H1 (cell line): ENCODE results near the gene RXFP4. TPM values are rescaled to one million over a fixed set of nuclear protein-coding genes. Genes with fewer than 3 reads are reported as not detected.
A peak's percentile ranks its signal among the peaks of the same experiment; 100 is the strongest.

Experiments used
- CTCF ChIA-PET: fragments of 300-600 bp; sonication (Branson Sonifier 250); formaldehyde crosslinking; loops from one replicate; lab custom pipeline; 2021; ENCODE audit not compliant: partially characterized antibody; lab: Charles Lee
- POLR2A ChIA-PET: fragments of 300-600 bp; sonication (Branson Sonifier 250); formaldehyde crosslinking; loops from one replicate; lab custom pipeline; 2021; ENCODE audit warnings: inconsistent platforms; ENCODE audit not compliant: partially characterized antibody; lab: Charles Lee
- DNase-seq, 2 experiments: peaks; one replicate each; pipeline versions ENCODE4 v3.0.0 to v3.0.0-alpha.2; 2010 to 2022; ENCODE audit warnings: low spot score in 2 of 2, low read depth in 1 of 2, mixed read lengths in 1 of 2
- FAIRE-seq: peaks from 2 replicates; lab custom pipeline; 2011; peaks lifted over from hg19 to GRCh38; lab: Jason Lieb, UNC
- H2AFZ ChIP-seq: 2 replicates; pipeline ENCODE4 v1.8.1; 2012; ENCODE audit warnings: low read length, inconsistent platforms
- H2AK5ac ChIP-seq: 2 replicates; pipeline ENCODE4 v1.6.1; 2013; ENCODE audit warnings: low read depth, low read length
- H2BK120ac ChIP-seq: replicated peaks from 2 replicates; pipeline ENCODE3; 2013; ENCODE audit warnings: low read depth, low read length, inconsistent platforms
- H2BK12ac ChIP-seq: 2 replicates; pipeline ENCODE4 v1.6.1; 2013; ENCODE audit warnings: low read depth, low read length
- H2BK15ac ChIP-seq: 2 replicates; pipeline ENCODE4 v1.6.1; 2013; ENCODE audit warnings: low read length
- H2BK20ac ChIP-seq: 2 replicates; pipeline ENCODE4 v1.6.1; 2013; ENCODE audit warnings: low read length
- H2BK5ac ChIP-seq: 2 replicates; pipeline ENCODE4 v1.6.1; 2013; ENCODE audit warnings: low read depth, low read length
- H3K14ac ChIP-seq: 2 replicates; pipeline ENCODE4 v1.6.1; 2013; ENCODE audit warnings: inconsistent platforms; ENCODE audit not compliant: insufficient read length
- H3K18ac ChIP-seq: 2 replicates; pipeline ENCODE4 v1.6.1; 2013; ENCODE audit warnings: low read length; ENCODE audit errors: extremely low read depth
- H3K23ac ChIP-seq: 2 replicates; pipeline ENCODE4 v1.6.1; 2013; ENCODE audit warnings: inconsistent platforms; ENCODE audit not compliant: insufficient read length
- H3K23me2 ChIP-seq: 2 replicates; pipeline ENCODE4 v1.6.1; 2013; ENCODE audit warnings: low read depth, low read length
- H3K27ac ChIP-seq: 2 replicates; pipeline ENCODE4 v1.6.1; 2011; ENCODE audit warnings: low read depth, low read length, inconsistent platforms
- H3K27me3 ChIP-seq, 4 experiments: replicated peaks in 1 of 4; 1 replicate in 1 of 4; 2 replicates in 3 of 4; pipeline versions ENCODE4 v1.6.1 to v1.8.1; 2011 to 2013; ENCODE audit warnings: low read length in 3 of 4, mild to moderate bottlenecking in 3 of 4, inconsistent platforms in 2 of 4, mixed read lengths in 2 of 4, moderate library complexity in 1 of 4; ENCODE audit not compliant: control insufficient read depth in 3 of 4, insufficient read depth in 3 of 4; ENCODE audit errors: extremely low read depth in 1 of 4
- H3K36me3 ChIP-seq, 4 experiments: 2 replicates each; pipeline versions ENCODE4 v1.6.1 to v1.8.1; 2011 to 2013; ENCODE audit warnings: mild to moderate bottlenecking in 4 of 4, low read length in 3 of 4, moderate library complexity in 2 of 4, control low read depth in 1 of 4, inconsistent platforms in 1 of 4; ENCODE audit not compliant: insufficient read depth in 4 of 4, control insufficient read depth in 2 of 4
- H3K4ac ChIP-seq: replicated peaks from 2 replicates; pipeline ENCODE3; 2013; ENCODE audit warnings: low read length, low read depth, mixed read lengths, inconsistent platforms; ENCODE audit not compliant: insufficient read length
- H3K4me1 ChIP-seq, 4 experiments: replicated peaks in 1 of 4; 1 replicate in 1 of 4; 2 replicates in 3 of 4; pipeline versions ENCODE4 v1.6.1 to v1.8.1; 2011 to 2013; ENCODE audit warnings: low read length in 3 of 4, inconsistent platforms in 2 of 4, mixed read lengths in 1 of 4; ENCODE audit not compliant: insufficient read depth in 4 of 4, control insufficient read depth in 3 of 4
- H3K4me2 ChIP-seq, 2 experiments: 2 replicates each; pipeline versions ENCODE4 v1.6.1 to v1.8.1; 2011 to 2013; ENCODE audit warnings: low read depth in 2 of 2, low read length in 2 of 2, control low read depth in 1 of 2, inconsistent platforms in 1 of 2, mild to moderate bottlenecking in 1 of 2; ENCODE audit not compliant: insufficient read depth in 1 of 2
- H3K4me3 ChIP-seq, 4 experiments: fragments of 200-600, 300-600 bp in 1 of 4; sonication (generic), shearing (Covaris generic), sonication (Bioruptor Twin) in 1 of 4; 2 replicates each; pipeline versions ENCODE4 v1.5.1 to v1.8.1; 2011 to 2016; ENCODE audit warnings: low read length in 4 of 4, low read depth in 3 of 4, control low read depth in 2 of 4, inconsistent platforms in 2 of 4, mild to moderate bottlenecking in 2 of 4, mixed read lengths in 1 of 4, moderate library complexity in 1 of 4; ENCODE audit not compliant: insufficient read depth in 2 of 4; ENCODE audit errors: extremely low read depth in 1 of 4
- H3K56ac ChIP-seq: replicated peaks from 2 replicates; pipeline ENCODE3; 2013; ENCODE audit warnings: low read depth, mild to moderate bottlenecking, mixed read lengths, low read length, inconsistent platforms; ENCODE audit not compliant: insufficient read length
- H3K79me1 ChIP-seq: 2 replicates; pipeline ENCODE4 v1.6.1; 2013; ENCODE audit warnings: low read depth, low read length, control low read depth
- H3K79me2 ChIP-seq, 2 experiments: 2 replicates each; pipeline versions ENCODE4 v1.6.1 to v1.8.1; 2012 to 2013; ENCODE audit warnings: low read length in 2 of 2, mild to moderate bottlenecking in 2 of 2, inconsistent platforms in 1 of 2; ENCODE audit not compliant: insufficient read depth in 2 of 2, control insufficient read depth in 1 of 2
- H3K9ac ChIP-seq, 4 experiments: replicated peaks in 1 of 4; 1 replicate in 1 of 4; 2 replicates in 3 of 4; pipeline versions ENCODE4 v1.6.1 to v1.8.1; 2011 to 2013; ENCODE audit warnings: low read depth in 3 of 4, low read length in 3 of 4, control low read depth in 2 of 4, mild to moderate bottlenecking in 2 of 4, moderate library complexity in 2 of 4, inconsistent platforms in 1 of 4; ENCODE audit errors: extremely low read depth in 1 of 4
- H3K9me3 ChIP-seq, 2 experiments: 2 replicates each; pipeline versions ENCODE4 v1.6.1 to v1.8.1; 2012 to 2013; ENCODE audit warnings: mild to moderate bottlenecking in 2 of 2, moderate library complexity in 2 of 2, control low read depth in 1 of 2, inconsistent platforms in 1 of 2, low read depth in 1 of 2, low read length in 1 of 2, mixed read lengths in 1 of 2; ENCODE audit not compliant: insufficient read depth in 2 of 2
- H4K20me1 ChIP-seq, 2 experiments: replicated peaks in 1 of 2; 2 replicates each; pipeline versions ENCODE3 to v1.8.1; 2011 to 2013; ENCODE audit warnings: inconsistent platforms in 2 of 2, low read length in 2 of 2, mild to moderate bottlenecking in 1 of 2; ENCODE audit not compliant: insufficient read depth in 2 of 2, control insufficient read depth in 1 of 2
- H4K5ac ChIP-seq: 2 replicates; pipeline ENCODE4 v1.6.1; 2013; ENCODE audit warnings: low read length, low read depth, mixed read lengths, inconsistent platforms; ENCODE audit not compliant: insufficient read length
- H4K8ac ChIP-seq: 2 replicates; pipeline ENCODE4 v1.8.0; 2013; ENCODE audit warnings: mild to moderate bottlenecking, moderate library complexity, low read length, inconsistent platforms; ENCODE audit not compliant: insufficient read depth; ENCODE audit errors: extremely low read depth
- H4K91ac ChIP-seq: replicated peaks from 2 replicates; pipeline ENCODE3; 2013; ENCODE audit warnings: low read length, mixed read lengths, inconsistent platforms; ENCODE audit not compliant: insufficient read length
- BRCA1 ChIP-seq: IDR thresholded peaks from 2 replicates; pipeline ENCODE4 v1.6.1; 2012; ENCODE audit warnings: low read depth, low read length, improper control_type of control experiment
- CHD2 ChIP-seq: IDR thresholded peaks from 2 replicates; pipeline ENCODE4 v1.6.1; 2012; ENCODE audit warnings: low read length, improper control_type of control experiment
- POLR2A ChIP-seq, 2 experiments: IDR thresholded peaks; 1 replicate in 1 of 2; 2 replicates in 1 of 2; pipeline ENCODE4 v1.6.1; 2011; ENCODE audit warnings: low read depth in 2 of 2, low read length in 2 of 2, mild to moderate bottlenecking in 2 of 2; ENCODE audit errors: control extremely low read depth in 1 of 2
- POLR2AphosphoS5 ChIP-seq: IDR thresholded peaks from 2 replicates; pipeline ENCODE4 v1.6.1; 2011; ENCODE audit warnings: low read depth, low read length
- RBBP5 ChIP-seq: IDR thresholded peaks from 2 replicates; pipeline ENCODE4 v1.7.1; 2012; ENCODE audit warnings: low read depth, mild to moderate bottlenecking, inconsistent platforms, low read length, moderate library complexity, borderline replicate concordance
- SIRT6 ChIP-seq: IDR thresholded peaks from one replicate; pipeline ENCODE4 v1.7.1; 2012; ENCODE audit warnings: low read length, inconsistent platforms
- SP1 ChIP-seq: IDR thresholded peaks from 2 replicates; pipeline ENCODE4 v1.6.1; 2011; ENCODE audit warnings: low read depth, low read length
- SUZ12 ChIP-seq: fragments of 200-600 bp; sonication (generic); IDR thresholded peaks from 2 replicates; pipeline ENCODE4 v1.6.1; 2012; ENCODE audit warnings: mild to moderate bottlenecking, inconsistent platforms, low read length, moderate library complexity, mixed read lengths
- TAF1 ChIP-seq: IDR thresholded peaks from 2 replicates; pipeline ENCODE4 v1.6.1; 2011; ENCODE audit warnings: mild to moderate bottlenecking, low read depth, low read length
- WGBS, 2 experiments: shearing (Covaris generic) in 1 of 2; methylation state at CpG; one replicate each; pipeline versions ENCODE4 v1.1.6 to v1.1.7; 2013 to 2015; ENCODE audit warnings: low lambda C conversion rate in 2 of 2, mixed read lengths in 2 of 2, inconsistent platforms in 1 of 2, low coverage in 1 of 2, missing lambda C conversion rate in 1 of 2; ENCODE audit not compliant: insufficient replicate concordance in 2 of 2, insufficient coverage in 1 of 2, insufficient read length in 1 of 2; ENCODE audit errors: extremely low coverage in 1 of 2, missing lambda C conversion rate in 1 of 2; 5-methylcytosine and 5-hydroxymethylcytosine counted together
- polyA plus RNA-seq, 7 experiments: library from polyadenylated mRNA; depleted of rRNA in 3 of 7; stranded (reverse) in 5 of 7; unstranded in 2 of 7; fragments of >200 nt in 5 of 7; fragments of 200-250 nt in 2 of 7; gene quantifications; 1 replicate in 5 of 7; 2 replicates in 1 of 7; 4 replicates in 1 of 7; pipeline versions ENCODE4 v1.2.1 to v1.2.3, GENCODE V29; 2011 to 2013; ENCODE audit warnings: missing spikeins in 2 of 7, mixed read lengths in 2 of 7
- total RNA-seq: library from RNA; stranded (reverse); fragmentation: NEBNext Ultra II Directional; extraction: Animal tissue kit (Norgen Biotek cat#: 25700); gene quantifications from 2 replicates; pipeline ENCODE4 v1.2.1, GENCODE V29; 2021
- TF ChIP-seq, protein P1 (sequence below): IDR thresholded peaks from 2 replicates; pipeline ENCODE4 v1.6.1; 2011; ENCODE audit warnings: low read length, improper control_type of control experiment

Gene RXFP4
- total and polyA plus RNA-seq, 2 of the 8 experiments (the other 6 are each of a cell fraction or from before 2014, with no cell fraction given), result not detected

- Histone ChIP-seq H2AFZ (no peak overlapping the region), H2AK5ac (peak overlapping the region; percentile 29; the same call in 1 of the 2 replicates), H3K4me3 (peak overlapping the region; percentile 77 to 97 (median 90)), H3K9me3 (no peaks in the 10 kb centered on the region), H2BK20ac (0 out of 2 replicates have a peak overlapping the region, but pooled peaks have one; percentile 48), H3K4me2 (peak overlapping the region; percentile 93 to 99), H3K23me2 (peaks cover 25% of the 10 kb centered on the region), H3K27ac (peak overlapping the region; percentile 88), H3K23ac (no peak overlapping the region), H3K4me1 (peaks cover 30 to 44% (median 30%) of the 10 kb centered on the region in 4 experiments), H3K27me3 (no peaks in the 10 kb centered on the region), H2BK5ac (peak overlapping the region; percentile 97; the same call in 1 of the 2 replicates), H3K9ac (peak overlapping the region; percentile 85 to 92 (median 87)), H2BK15ac (0 out of 2 replicates have a peak overlapping the region, but pooled peaks have one; percentile 3), H3K56ac (peak overlapping the region; percentile 55), H4K20me1 (peaks cover 13 to 21% of the 10 kb centered on the region in 2 experiments), H2BK12ac (peak overlapping the region; percentile 77; the same call in 1 of the 2 replicates), H3K14ac (no peak overlapping the region), H3K18ac (peak overlapping the region; percentile 95), H4K91ac (peak overlapping the region; percentile 79), H3K4ac (peak overlapping the region; percentile 91), H3K79me1 (peaks cover 16% of the 10 kb centered on the region), H4K5ac (peak overlapping the region; percentile 90), H3K36me3 (peaks cover 0 to 3% (median 0%) of the 10 kb centered on the region in 4 experiments; a peak in 1 of 8 replicates), H2BK120ac (peak overlapping the region; percentile 1), H3K79me2 (peaks cover 37 to 50% of the 10 kb centered on the region in 2 experiments), H4K8ac (peak overlapping the region; percentile 93; the same call in 1 of the 2 replicates)
- WGBS, 2 experiments, result 4% methylated on average over 18 of the region's 52 CpGs; no CpG with 5 or more reads in 1 of the 2 experiments
- DNase-seq (peak in 1 of 2 experiments; percentile 71), FAIRE-seq (no peak)
- TF ChIP-seq TAF1, result 0 out of 2 replicates have a peak, but pooled peaks have one; percentile 8
- peak in 1 of 2 experiments; percentile 57; a peak in 1 of 3 replicates for TF ChIP-seq POLR2A (IDR thresholded peaks at IDR 0.05; ENCODE audit: control extremely low read depth in 1 of 2, low read depth in 2 of 2, low read length in 2 of 2)
- TF ChIP-seq SIRT6, result no peak
- no peak for TF ChIP-seq SP1
- TF ChIP-seq CHD2, result no peak
- TF ChIP-seq RBBP5, result peak; percentile 65
- TF ChIP-seq BRCA1, result no peak
- peak; percentile 7; the same call in 1 of the 2 replicates for TF ChIP-seq SUZ12
- peak; percentile 30; the same call in 1 of the 2 replicates for TF ChIP-seq POLR2AphosphoS5
- TF ChIP-seq, protein P1, sequence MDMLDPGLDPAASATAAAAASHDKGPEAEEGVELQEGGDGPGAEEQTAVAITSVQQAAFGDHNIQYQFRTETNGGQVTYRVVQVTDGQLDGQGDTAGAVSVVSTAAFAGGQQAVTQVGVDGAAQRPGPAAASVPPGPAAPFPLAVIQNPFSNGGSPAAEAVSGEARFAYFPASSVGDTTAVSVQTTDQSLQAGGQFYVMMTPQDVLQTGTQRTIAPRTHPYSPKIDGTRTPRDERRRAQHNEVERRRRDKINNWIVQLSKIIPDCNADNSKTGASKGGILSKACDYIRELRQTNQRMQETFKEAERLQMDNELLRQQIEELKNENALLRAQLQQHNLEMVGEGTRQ, result no peak
- CTCF ChIA-PET, result interaction anchor here (0.7 to 9.6 kb wide), 25 partner anchors 7 to 249 kb away, joined by 3 to 126 read pairs (median 4); partner anchors contain the start of gene KHDC4
- POLR2A ChIA-PET, result interaction anchor here (0.6 to 19.2 kb wide), 38 partner anchors 6 to 304 kb away, joined by 3 to 282 read pairs (median 4); partner anchors contain the start of genes ARHGEF2, KHDC4, MEX3A and PMF1
These were observed 36.4 kb downstream of the RXFP4 start for GRCh38 chr1:155977690-155978324.
